OCI-LY1 (cell line): ENCODE measurements around the gene BRINP1.

Experiments used
- H2AFZ ChIP-seq: fragments of 200-600 bp; sonication (generic), shearing (Covaris generic); 2 replicates; pipeline ENCODE4 v1.6.0; 2014; ENCODE audit warnings: antibody characterized with exemption, mild to moderate bottlenecking, low read length
- H3F3A ChIP-seq: fragments of 200-600 bp; sonication (generic), shearing (Covaris generic); 2 replicates; pipeline ENCODE4 v1.6.0; 2014; ENCODE audit warnings: mild to moderate bottlenecking, antibody characterized with exemption, low read length, moderate library complexity; ENCODE audit not compliant: insufficient read depth
- H3K27ac ChIP-seq: fragments of 200-600 bp; sonication (generic); 2 replicates; pipeline ENCODE4 v1.5.1; 2014; ENCODE audit warnings: low read length, mixed run types, mild to moderate bottlenecking, low read depth; ENCODE audit not compliant: poor library complexity, severe bottlenecking
- H3K27me3 ChIP-seq: fragments of 200-600 bp; sonication (generic); 2 replicates; pipeline ENCODE4 v1.6.0; 2014; ENCODE audit warnings: antibody characterized with exemption, mild to moderate bottlenecking, low read length, moderate library complexity; ENCODE audit not compliant: insufficient read depth
- H3K36me3 ChIP-seq: fragments of 200-600 bp; sonication (generic); 2 replicates; pipeline ENCODE4 v1.6.1; 2014; ENCODE audit warnings: mild to moderate bottlenecking, antibody characterized with exemption, low read length, moderate library complexity, mixed read lengths; ENCODE audit not compliant: insufficient read depth
- H3K4me1 ChIP-seq: fragments of 200-600 bp; sonication (generic); 2 replicates; pipeline ENCODE4 v1.5.1; 2014; ENCODE audit warnings: mild to moderate bottlenecking, low read length, moderate library complexity; ENCODE audit not compliant: insufficient read depth, severe bottlenecking
- H3K4me2 ChIP-seq: fragments of 200-600 bp; sonication (generic), shearing (Covaris generic); 2 replicates; pipeline ENCODE4 v1.6.1; 2014; ENCODE audit warnings: low read length
- H3K4me3 ChIP-seq: fragments of 200-600 bp; sonication (generic); 2 replicates; pipeline ENCODE4 v1.5.1; 2014; ENCODE audit warnings: low read length, low read depth, mild to moderate bottlenecking, mixed read lengths; ENCODE audit not compliant: poor library complexity, severe bottlenecking
- H3K79me2 ChIP-seq: fragments of 200-600 bp; shearing (Covaris generic); 2 replicates; pipeline ENCODE4 v1.6.1; 2016; ENCODE audit warnings: mixed run types, low read length, mixed read lengths; ENCODE audit not compliant: insufficient read depth
- H3K9ac ChIP-seq: fragments of 200-600 bp; sonication (generic), shearing (Covaris generic); 2 replicates; pipeline ENCODE4 v1.6.1; 2014; ENCODE audit warnings: mild to moderate bottlenecking, low read length, mixed read lengths
- H3K9me2 ChIP-seq: fragments of 200-600 bp; sonication (generic), shearing (Covaris generic); 2 replicates; pipeline ENCODE4 v1.6.1; 2014; ENCODE audit warnings: low read depth, mild to moderate bottlenecking, low read length, mixed read lengths
- H3K9me3 ChIP-seq: fragments of 200-600 bp; shearing (Covaris generic); 2 replicates; pipeline ENCODE4 v1.6.1; 2014; ENCODE audit warnings: low read length, mixed read lengths
- H4K20me1 ChIP-seq: fragments of 200-600 bp; sonication (generic), shearing (Covaris generic); 2 replicates; pipeline ENCODE4 v1.6.0; 2016; ENCODE audit warnings: mild to moderate bottlenecking, low read length; ENCODE audit not compliant: insufficient read depth
- CTCF ChIP-seq: fragments of 200-600 bp; sonication (generic), shearing (Covaris generic); IDR thresholded peaks from 2 replicates; pipeline ENCODE4 v1.5.1; 2017; ENCODE audit warnings: mild to moderate bottlenecking, antibody characterized with exemption, low read length, moderate library complexity, mixed read lengths
- EZH2 ChIP-seq: fragments of 200-600 bp; sonication (generic), shearing (Covaris generic); IDR thresholded peaks from 2 replicates; pipeline ENCODE4 v1.8.0; 2017; ENCODE audit warnings: borderline replicate concordance, mixed run types, mild to moderate bottlenecking, antibody characterized with exemption, low read length, moderate library complexity, mixed read lengths

BRINP1 gene

GRCh38 chr9:119332522-119332921 is 36.7 kb downstream of the BRINP1 start:
- TF ChIP-seq EZH2 (no peak), CTCF (no peak)

GRCh38 chr9:119322184-119322583 is 47.1 kb downstream of the BRINP1 start:
- Histone ChIP-seq H3K4me1 (no peaks in the 10 kb centered on the region), H3K4me2 (no peak overlapping the region), H3K9me2 (no peaks in the 10 kb centered on the region), H3K79me2 (no peaks in the 10 kb centered on the region), H3K4me3 (no peak overlapping the region), H4K20me1 (no peaks in the 10 kb centered on the region), H3K9ac (no peak overlapping the region), H3K9me3 (no peaks in the 10 kb centered on the region), H2AFZ (no peak overlapping the region), H3K27ac (no peak overlapping the region), H3F3A (no peaks in the 10 kb centered on the region), H3K36me3 (no peaks in the 10 kb centered on the region), H3K27me3 (no peaks in the 10 kb centered on the region)
- no peak for TF ChIP-seq CTCF
- TF ChIP-seq EZH2 = no peak

More at GRCh38 chr9:119332522-119332921, 36.7 kb downstream of the BRINP1 start:
- Histone ChIP-seq H3K4me3 (no peak overlapping the region), H2AFZ (no peak overlapping the region), H3K36me3 (no peaks in the 10 kb centered on the region; the same call in 1 of the 2 replicates), H3K27ac (no peak overlapping the region), H3K9ac (no peak overlapping the region), H3K9me3 (peaks cover 4% of the 10 kb centered on the region; the same call in 1 of the 2 replicates), H3F3A (no peaks in the 10 kb centered on the region), H3K4me1 (no peaks in the 10 kb centered on the region), H4K20me1 (no peaks in the 10 kb centered on the region), H3K27me3 (no peaks in the 10 kb centered on the region), H3K79me2 (no peaks in the 10 kb centered on the region), H3K4me2 (no peak overlapping the region), H3K9me2 (no peaks in the 10 kb centered on the region)

- H3K4me2 ChIP-seq = no peak overlapping the region
- no peaks in the 10 kb centered on the region for H3K9me3 ChIP-seq
- no peaks in the 10 kb centered on the region for H3K27me3 ChIP-seq
- no peaks in the 10 kb centered on the region for H4K20me1 ChIP-seq
- H3K27ac ChIP-seq = no peak overlapping the region
- H3K9me2 ChIP-seq = no peaks in the 10 kb centered on the region
- no peaks in the 10 kb centered on the region for H3K79me2 ChIP-seq
- no peaks in the 10 kb centered on the region for H3F3A ChIP-seq
- TF ChIP-seq EZH2 = no peak
- TF ChIP-seq CTCF = no peak; the same call in 1 of the 2 replicates
- H3K36me3 ChIP-seq = no peaks in the 10 kb centered on the region
- H3K4me3 ChIP-seq = no peak overlapping the region
- H2AFZ ChIP-seq = no peak overlapping the region
- H3K9ac ChIP-seq = no peak overlapping the region
- no peaks in the 10 kb centered on the region for H3K4me1 ChIP-seq
These were observed 50.9 kb downstream of the BRINP1 start for GRCh38 chr9:119318371-119318770.
